GM18907 (cell line): ENCODE results near the gene BRPF1.

ENCODE experiments used
- ATAC-seq: cut with Tn5 transposase; IDR thresholded peaks from one replicate; pipeline ENCODE4 v1.9.1; 2021; ENCODE audit warnings: mild to moderate bottlenecking, moderate library complexity; ENCODE audit not compliant: unreplicated experiment

Gene BRPF1

DNA sequence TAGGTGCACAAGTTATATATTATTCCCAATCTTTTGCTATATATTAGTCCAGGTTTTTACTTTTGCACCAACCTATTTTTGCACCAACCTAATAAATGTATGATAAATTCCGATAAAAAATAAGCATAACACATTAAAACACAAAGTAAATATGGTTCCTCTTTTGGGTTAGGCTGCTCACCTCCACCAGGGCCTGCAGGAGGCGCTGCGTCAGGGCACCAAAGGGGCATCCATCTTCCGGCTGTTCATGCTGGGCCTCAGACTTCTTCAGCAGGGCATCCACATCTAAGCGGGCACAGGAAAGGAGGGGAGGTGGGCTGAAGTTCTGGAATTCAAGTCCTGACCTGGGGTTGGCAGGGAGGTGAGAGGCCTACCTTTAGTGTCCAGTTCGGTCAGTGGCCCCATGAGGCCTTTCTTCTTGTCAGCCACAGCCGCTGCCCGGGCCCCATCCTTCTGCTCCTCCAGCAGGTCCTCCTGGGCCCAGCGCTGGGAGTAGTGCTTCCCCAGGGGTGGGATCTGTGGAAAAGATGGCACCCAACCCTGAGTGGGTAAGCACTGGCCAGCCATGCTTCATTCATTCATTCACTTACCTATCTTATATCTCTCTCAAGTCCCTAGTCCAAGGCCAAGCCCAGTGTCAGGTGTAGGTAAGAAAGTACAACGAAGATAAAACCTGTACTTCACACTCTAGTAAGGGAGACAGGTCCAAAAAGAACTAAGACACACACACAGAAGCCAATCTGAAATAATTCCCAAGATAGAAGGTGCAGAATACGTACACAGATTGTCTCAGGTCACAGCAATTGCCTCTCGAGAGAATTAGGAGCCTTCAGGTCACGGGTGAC is 55.5 kb downstream of the BRPF1 start:
- ATAC-seq: no peak

GRCh38 chr3:9787714-9788113 is 56.2 kb downstream of the BRPF1 start:
- no peak for ATAC-seq

DNA sequence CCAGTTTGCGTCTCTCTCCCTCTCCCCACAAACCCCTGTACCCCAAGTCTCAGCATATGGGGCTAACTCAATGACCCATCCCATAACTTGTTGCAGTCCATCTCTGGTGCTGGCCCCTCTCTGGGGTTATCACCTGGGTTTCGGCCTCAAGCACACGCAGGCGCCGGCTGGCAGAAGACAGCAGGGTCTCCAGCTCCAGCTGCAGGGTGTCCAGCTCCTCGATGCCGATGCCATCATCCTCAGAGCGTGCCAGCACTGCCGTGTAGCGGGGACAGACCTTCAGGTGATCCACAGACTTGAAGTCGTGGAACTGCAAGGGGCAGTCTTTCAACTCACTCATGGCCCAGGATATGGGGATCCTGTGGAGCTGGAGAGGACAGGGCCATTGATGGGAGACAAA is 59.6 kb downstream of the BRPF1 start:
- ATAC-seq: no peak

DNA sequence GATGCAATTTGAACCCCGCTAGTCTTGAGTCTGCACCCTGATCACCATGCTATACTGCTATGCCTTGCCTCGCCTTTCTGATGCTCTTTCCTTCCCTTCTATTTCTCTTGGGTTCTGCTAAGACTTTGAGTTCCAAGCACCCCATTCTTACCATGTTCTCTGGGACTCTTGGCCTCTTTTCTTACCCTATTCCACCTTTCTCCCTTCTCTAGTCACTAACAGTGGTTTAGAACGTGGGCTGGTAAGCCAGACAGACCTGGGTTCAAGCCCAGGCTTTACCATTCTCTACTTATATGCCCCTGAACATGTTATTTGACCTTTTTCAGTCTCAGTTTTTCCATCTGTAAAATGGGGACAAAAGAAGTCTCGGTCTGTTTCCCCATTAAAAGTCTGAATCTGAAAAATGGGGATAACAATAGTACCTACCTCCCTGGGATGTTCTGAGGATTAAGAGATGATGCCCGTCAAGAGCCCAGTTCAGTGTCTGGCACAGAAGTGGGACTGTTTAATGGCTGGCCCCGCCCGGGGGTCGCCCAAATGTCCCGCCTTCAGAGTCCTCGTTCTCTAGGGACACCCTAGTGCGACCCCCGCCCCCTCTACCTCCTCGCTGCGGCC is 60.4 kb downstream of the BRPF1 start:
- no peak for ATAC-seq

GRCh38 chr3:9792405-9793160 is 61.0 kb downstream of the BRPF1 start, which contains the start of the genes ARPC4 and TADA3:
TSS of gene ARPC4 (plus strand) at chr3:9793082. CDS start at chr3:9793122, 40 bp downstream.
TSS of gene TADA3 (minus strand) at chr3:9792473. CDS start at chr3:9791466, 1,007 bp downstream.
- peak; percentile 91 for ATAC-seq

- no peak for ATAC-seq
Observed at GRCh38 chr3:9793161-9793781, 61.7 kb downstream of the BRPF1 start.

DNA sequence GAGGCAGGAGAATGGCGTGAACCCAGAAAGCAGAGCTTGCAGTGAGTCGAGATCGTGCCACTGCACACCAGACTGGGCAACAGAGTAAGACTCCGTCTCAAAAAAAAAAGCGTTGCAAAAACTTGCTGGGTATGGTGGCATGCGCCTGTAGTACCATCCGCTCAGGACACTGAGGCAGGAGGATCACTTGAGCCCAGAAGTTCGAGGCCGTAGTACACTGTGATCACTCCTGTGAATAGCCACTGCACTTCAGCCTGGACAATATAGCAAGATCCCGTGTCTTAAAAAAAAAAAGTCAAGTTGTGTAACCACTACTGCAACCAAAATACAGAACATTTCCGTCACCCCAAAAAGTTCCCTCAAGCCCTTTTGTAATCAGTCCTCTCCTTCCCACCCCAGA is 62.9 kb downstream of the BRPF1 start:
- ATAC-seq: no peak

GRCh38 chr3:9795207-9795606 is 63.7 kb downstream of the BRPF1 start:
- ATAC-seq: no peak

- ATAC-seq: no peak
Observed at GRCh38 chr3:9797196-9797945, 65.8 kb downstream of the BRPF1 start.
